Measurements from ENCODE around the gene FZD1.

- TF ChIP-seq REST (IDR thresholded peaks at IDR 0.05; ENCODE audit: insufficient replicate concordance, low read depth) (no peak), CTCF (IDR thresholded peaks at IDR 0.05; ENCODE audit: insufficient read depth, low read length) (no peak), POLR2AphosphoS5 (IDR thresholded peaks at IDR 0.05; ENCODE audit: low read depth) (no peak), SPI1 (IDR thresholded peaks at IDR 0.05; ENCODE audit: borderline replicate concordance, low read depth) (no peak)
These were observed 55.1 kb downstream of the FZD1 start for GRCh38 chr7:91319351-91319750.

Measured in HL-60 (cell line).